A549 (cell line): ENCODE results near the gene ADAMTSL5. TPM values are rescaled to one million over a fixed set of nuclear protein-coding genes. Genes with fewer than 3 reads are reported as not detected.

Source experiments
- ATAC-seq, 2 experiments: fragments of 200-7000 bp in 1 of 2; fragments of >200 bp in 1 of 2; cut with Nextera tagmentation in 1 of 2; cut with Tn5 transposase in 1 of 2; 3 replicates each; pipeline versions ENCODE4 v1.8.0 to v1.9.1; 2018 to 2020; ENCODE audit warnings: mild to moderate bottlenecking in 1 of 2, moderate library complexity in 1 of 2
- CTCF ChIA-PET: fragments of 300-600 bp; sonication (Branson Sonifier 250); formaldehyde crosslinking; extraction: SDS; loops from one replicate; lab custom pipeline; 2021; ENCODE audit warnings: antibody characterized with exemption, inconsistent platforms; lab: Yijun Ruan, JAX
- POLR2A ChIA-PET: fragments of 350-600 bp; formaldehyde crosslinking; extraction: SDS; loops from one replicate; lab custom pipeline; 2021; ENCODE audit warnings: antibody characterized with exemption, inconsistent platforms; lab: Yijun Ruan, JAX
- DNase-seq, 2 experiments: peaks; one replicate each; pipeline versions ENCODE4 v3.0.0 to v3.0.0-alpha.2; 2011 to 2016; ENCODE audit warnings: low read depth in 1 of 2, low spot score in 1 of 2
- FAIRE-seq: peaks from 2 replicates; lab custom pipeline; 2011; peaks lifted over from hg19 to GRCh38; lab: Jason Lieb, UNC
- H3K27ac ChIP-seq, 2 experiments: fragments of >200 bp; sonication (Bioruptor Twin); formaldehyde crosslinking; 3 replicates each; pipeline ENCODE4 v1.5.1; 2016 to 2017
- H3K4me1 ChIP-seq: fragments of >200 bp; sonication (Bioruptor Twin); formaldehyde crosslinking; 3 replicates; pipeline ENCODE4 v1.6.1; 2016
- H3K4me2 ChIP-seq: fragments of >200 bp; sonication (Bioruptor Twin); formaldehyde crosslinking; 3 replicates; pipeline ENCODE4 v1.6.1; 2016
- H3K4me3 ChIP-seq: fragments of >200 bp; sonication (Bioruptor Twin); formaldehyde crosslinking; 3 replicates; pipeline ENCODE4 v1.5.1; 2016
- H3K9me3 ChIP-seq: fragments of >200 bp; sonication (Bioruptor Twin); formaldehyde crosslinking; 3 replicates; pipeline ENCODE4 v1.6.1; 2016
- ATOH8 ChIP-seq: fragments of 250-450 bp; sonication (Bioruptor Pico); IDR thresholded peaks from 2 replicates; pipeline ENCODE4 v1.5.0; 2020; ENCODE audit warnings: low read depth, mild to moderate bottlenecking, moderate library complexity
- BCL3 ChIP-seq: fragments of >200 bp; sonication (Bioruptor Twin); formaldehyde crosslinking; IDR thresholded peaks from 3 replicates; pipeline ENCODE4 v1.6.1; 2016
- CBX2 ChIP-seq: fragments of 200-600 bp; sonication (generic); IDR thresholded peaks from 2 replicates; pipeline ENCODE4 v1.6.1; 2016; ENCODE audit warnings: low read depth, mild to moderate bottlenecking, borderline replicate concordance
- CBX8 ChIP-seq: fragments of 200-600 bp; sonication (generic); IDR thresholded peaks from 2 replicates; pipeline ENCODE4 v1.6.1; 2016
- CHD2 ChIP-seq: fragments of 150-350 bp; IDR thresholded peaks from 2 replicates; pipeline ENCODE4 v1.6.1; 2014; ENCODE audit warnings: low read length; ENCODE audit not compliant: partially characterized antibody
- CTCF ChIP-seq: fragments of >200 bp; sonication (Bioruptor Twin); formaldehyde crosslinking; IDR thresholded peaks from 3 replicates; pipeline ENCODE4 v1.5.1; 2016
- EP300 ChIP-seq, 2 experiments: fragments of >200 bp; sonication (Bioruptor Twin); formaldehyde crosslinking; IDR thresholded peaks; 2 replicates in 1 of 2; 3 replicates in 1 of 2; pipeline ENCODE4 v1.6.1; 2016 to 2017
- FOXS1 ChIP-seq: fragments of 250-450 bp; sonication (Bioruptor Pico); IDR thresholded peaks from 2 replicates; pipeline ENCODE4 v1.5.0; 2020; ENCODE audit warnings: mild to moderate bottlenecking, moderate library complexity
- GATA3 ChIP-seq: IDR thresholded peaks from 2 replicates; pipeline ENCODE4 v1.6.1; 2012; ENCODE audit warnings: borderline replicate concordance
- HEYL ChIP-seq: fragments of 250-450 bp; sonication (Bioruptor Pico); IDR thresholded peaks from 2 replicates; pipeline ENCODE4 v1.8.0; 2021; ENCODE audit warnings: mild to moderate bottlenecking, moderate library complexity
- HMGXB4 ChIP-seq: fragments of 250-450 bp; sonication (Bioruptor Pico); IDR thresholded peaks from 2 replicates; pipeline ENCODE4 v1.5.0; 2021; ENCODE audit warnings: mild to moderate bottlenecking, moderate library complexity, borderline replicate concordance
- HOXB5 ChIP-seq: fragments of 250-450 bp; sonication (Bioruptor Pico); IDR thresholded peaks from 2 replicates; pipeline ENCODE4 v1.5.0; 2020; ENCODE audit warnings: mild to moderate bottlenecking, moderate library complexity
- JUN ChIP-seq, 2 experiments: fragments of >200 bp; sonication (Bioruptor Twin); formaldehyde crosslinking; IDR thresholded peaks; 2 replicates in 1 of 2; 3 replicates in 1 of 2; pipeline ENCODE4 v1.6.1; 2016 to 2017
- KDM1A ChIP-seq: fragments of 200-600 bp; sonication (generic); IDR thresholded peaks from 2 replicates; pipeline ENCODE4 v1.6.1; 2016; ENCODE audit warnings: low read depth, mild to moderate bottlenecking
- MAZ ChIP-seq: fragments of 150-350 bp; IDR thresholded peaks from 2 replicates; pipeline ENCODE4 v1.6.1; 2014; ENCODE audit warnings: antibody characterized with exemption, low read depth, low read length, borderline replicate concordance
- NR3C1 ChIP-seq: fragments of >200 bp; sonication (Bioruptor Twin); formaldehyde crosslinking; IDR thresholded peaks from 3 replicates; pipeline ENCODE4 v1.6.1; 2017
- PBX3 ChIP-seq: IDR thresholded peaks from 2 replicates; pipeline ENCODE4 v1.6.1; 2012
- RCOR1 ChIP-seq: fragments of 150-350 bp; IDR thresholded peaks from 2 replicates; pipeline ENCODE4 v1.6.1; 2014; ENCODE audit warnings: antibody characterized with exemption, low read length, low read depth
- TP53 ChIP-seq: fragments of 250-450 bp; sonication (Bioruptor Pico); IDR thresholded peaks from 2 replicates; pipeline ENCODE4 v1.5.0; 2021; ENCODE audit warnings: mild to moderate bottlenecking, moderate library complexity
- ZFP36 ChIP-seq: fragments of 450-650 bp; IDR thresholded peaks from 2 replicates; pipeline ENCODE4 v1.6.1; 2014; ENCODE audit warnings: borderline replicate concordance; ENCODE audit not compliant: partially characterized antibody
- ZNF302 ChIP-seq: fragments of 250-450 bp; sonication (Bioruptor Pico); IDR thresholded peaks from 2 replicates; pipeline ENCODE4 v1.9.0; 2021; ENCODE audit warnings: inconsistent platforms, mild to moderate bottlenecking, moderate library complexity
- ZSCAN20 ChIP-seq: fragments of 250-450 bp; sonication (Bioruptor Pico); IDR thresholded peaks from 2 replicates; pipeline ENCODE4 v1.8.0; 2022; ENCODE audit warnings: mild to moderate bottlenecking, moderate library complexity
- WGBS: methylation state at CpG from one replicate; pipeline ENCODE4 v1.1.6; 2017; ENCODE audit errors: missing lambda C conversion rate; 5-methylcytosine and 5-hydroxymethylcytosine counted together
- polyA plus RNA-seq, 4 experiments: library from polyadenylated mRNA; depleted of rRNA in 3 of 4; stranded (reverse); fragments of >200 nt; fragmentation: RNase III in 1 of 4; extraction: RNeasy Plus Mini Kit Qiagen cat#74134 plus additional on column Dnase treatment in 1 of 4; gene quantifications; 2 replicates in 3 of 4; 3 replicates in 1 of 4; pipeline ENCODE4 v1.2.3, GENCODE V29; 2011 to 2017

ADAMTSL5 gene
- polyA plus RNA-seq, 2 of the 4 experiments (the other 2 are of a cell fraction) = 1.4 to 3.0 TPM

- TF ChIP-seq ZSCAN20 (CRISPR knock-in tag) (no peak), TP53 (CRISPR knock-in tag) (no peak), NR3C1 (no peak), ZFP36 (no peak), HOXB5 (CRISPR knock-in tag) (no peak)
Observed at GRCh38 chr19:1466461-1467214, 46.2 kb downstream of the ADAMTSL5 start (continued).

GRCh38 chr19:1466018-1466460 lies 46.8 kb downstream of the ADAMTSL5 start:
- FAIRE-seq (no peak), ATAC-seq (no peak), DNase-seq (no peak)
- no peak overlapping the region for H3K4me2 ChIP-seq
- no peak overlapping the region for H3K4me3 ChIP-seq
- TF ChIP-seq PBX3 (no peak), BCL3 (no peak), CTCF (no peak), TP53 (CRISPR knock-in tag) (no peak), CBX8 (no peak), FOXS1 (CRISPR knock-in tag) (no peak), JUN (IDR thresholded peaks at IDR 0.05) (no peak), KDM1A (no peak), ATOH8 (CRISPR knock-in tag) (no peak), HEYL (CRISPR knock-in tag) (no peak), RCOR1 (no peak), CHD2 (no peak), EP300 (IDR thresholded peaks at IDR 0.05) (no peak), CBX2 (no peak), HMGXB4 (no peak), MAZ (no peak), ZNF302 (CRISPR knock-in tag) (no peak), GATA3 (no peak)
- H3K27ac ChIP-seq = no peak overlapping the region
- ChIA-PET CTCF (interaction anchor here (0.9 to 2.1 kb wide), 7 partner anchors 8 to 48 kb away, joined by 3 to 7 read pairs (median 3); no protein-coding TSS in a partner anchor), POLR2A (interaction anchor here (1.1 kb wide), 1 partner anchor 13 kb away, joined by 3 read pairs; no protein-coding TSS in a partner anchor)
- H3K9me3 ChIP-seq = no peaks in the 10 kb centered on the region
- 98% methylated on average over 24 of the region's 41 CpGs for WGBS
- peaks cover 7% of the 10 kb centered on the region for H3K4me1 ChIP-seq
